ENCODE data around the gene HIPK2. TPM values are rescaled to one million over a fixed set of nuclear protein-coding genes. Genes with fewer than 3 reads are reported as not detected.

Gene HIPK2
- total RNA-seq, 4 donors from 2014 or later, result 20.9 to 40.9 (median 26.7) TPM

GRCh38 chr7:139587535-139587934 lies 190.3 kb downstream of the HIPK2 start:
- Histone ChIP-seq H3K27me3 (no peaks in the 10 kb centered on the region), H3K36me3 (peaks cover 9 to 98% (median 71%) of the 10 kb centered on the region in 4 donors), H3K27ac (replicated peaks in 1 of 4) (no peak overlapping the region), H3K4me3 (no peak overlapping the region), H3K9me3 (no peaks in the 10 kb centered on the region), H3K4me1 (peaks cover 0 to 11% (median 7%) of the 10 kb centered on the region in 4 donors)
- 99% methylated on average over 7 of the region's 7 CpGs for WGBS
- intact Hi-C loops (cut with DNase I), result no loop called here
- DNase-seq (ENCODE audit: extremely low spot score), result peak; percentile 29
- TF ChIP-seq CTCF (IDR thresholded peaks at IDR 0.05), result no peak
- TF ChIP-seq POLR2AphosphoS5 (IDR thresholded peaks at IDR 0.05), result no peak
- TF ChIP-seq EP300 (IDR thresholded peaks at IDR 0.05), result no peak
- TF ChIP-seq POLR2A (IDR thresholded peaks at IDR 0.05; ENCODE audit: low read depth), result no peak

GRCh38 chr7:139586286-139586685 lies 191.5 kb downstream of the HIPK2 start:
- Histone ChIP-seq H3K27ac (replicated peaks in 1 of 4) (no peak overlapping the region), H3K27me3 (no peaks in the 10 kb centered on the region), H3K4me3 (no peak overlapping the region), H3K9me3 (no peaks in the 10 kb centered on the region), H3K36me3 (peaks cover 22 to 98% (median 71%) of the 10 kb centered on the region in 4 donors), H3K4me1 (peaks cover 0 to 11% (median 7%) of the 10 kb centered on the region in 4 donors)
- intact Hi-C loops (cut with DNase I), result no loop called here
- TF ChIP-seq POLR2A (IDR thresholded peaks at IDR 0.05; ENCODE audit: low read depth) (no peak), EP300 (IDR thresholded peaks at IDR 0.05) (no peak), CTCF (IDR thresholded peaks at IDR 0.05) (no peak), POLR2AphosphoS5 (IDR thresholded peaks at IDR 0.05) (no peak)
- no peak for DNase-seq (ENCODE audit: extremely low spot score)
- WGBS, result 96% methylated on average over 3 of the region's 3 CpGs

DNA sequence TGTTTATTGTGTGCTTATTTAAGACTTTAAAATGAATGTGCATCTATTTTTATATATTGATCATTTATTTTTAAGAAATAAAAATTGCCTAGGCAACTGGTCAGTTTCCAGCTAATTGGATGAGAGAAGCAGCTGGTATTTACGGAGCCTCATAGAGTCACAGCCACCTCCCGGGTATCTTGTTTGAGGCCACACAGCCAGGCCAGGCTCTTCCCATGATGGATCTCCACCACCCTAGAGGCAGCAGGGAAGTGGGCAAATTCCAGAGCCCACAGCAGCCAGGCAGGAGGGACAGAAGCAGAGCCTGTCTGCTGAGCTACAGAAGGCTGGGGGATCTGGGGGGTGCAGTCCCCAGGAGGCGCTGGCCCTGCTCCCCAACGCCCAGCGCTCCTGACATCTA lies 192.8 kb downstream of the HIPK2 start:
- Histone ChIP-seq H3K9me3 (no peaks in the 10 kb centered on the region), H3K27ac (replicated peaks in 1 of 4) (no peak overlapping the region), H3K36me3 (peaks cover 29 to 98% (median 73%) of the 10 kb centered on the region in 4 donors), H3K27me3 (no peaks in the 10 kb centered on the region), H3K4me3 (no peak overlapping the region), H3K4me1 (peaks cover 0 to 11% (median 7%) of the 10 kb centered on the region in 4 donors)
- intact Hi-C loops (cut with DNase I), result no loop called here
- 68% methylated on average over 5 of the region's 5 CpGs for WGBS
- no peak for TF ChIP-seq POLR2A (IDR thresholded peaks at IDR 0.05; ENCODE audit: low read depth)
- TF ChIP-seq POLR2AphosphoS5 (IDR thresholded peaks at IDR 0.05), result no peak
- no peak for TF ChIP-seq CTCF (IDR thresholded peaks at IDR 0.05)
- no peak for TF ChIP-seq EP300 (IDR thresholded peaks at IDR 0.05)
- DNase-seq (ENCODE audit: extremely low spot score), result no peak

DNA sequence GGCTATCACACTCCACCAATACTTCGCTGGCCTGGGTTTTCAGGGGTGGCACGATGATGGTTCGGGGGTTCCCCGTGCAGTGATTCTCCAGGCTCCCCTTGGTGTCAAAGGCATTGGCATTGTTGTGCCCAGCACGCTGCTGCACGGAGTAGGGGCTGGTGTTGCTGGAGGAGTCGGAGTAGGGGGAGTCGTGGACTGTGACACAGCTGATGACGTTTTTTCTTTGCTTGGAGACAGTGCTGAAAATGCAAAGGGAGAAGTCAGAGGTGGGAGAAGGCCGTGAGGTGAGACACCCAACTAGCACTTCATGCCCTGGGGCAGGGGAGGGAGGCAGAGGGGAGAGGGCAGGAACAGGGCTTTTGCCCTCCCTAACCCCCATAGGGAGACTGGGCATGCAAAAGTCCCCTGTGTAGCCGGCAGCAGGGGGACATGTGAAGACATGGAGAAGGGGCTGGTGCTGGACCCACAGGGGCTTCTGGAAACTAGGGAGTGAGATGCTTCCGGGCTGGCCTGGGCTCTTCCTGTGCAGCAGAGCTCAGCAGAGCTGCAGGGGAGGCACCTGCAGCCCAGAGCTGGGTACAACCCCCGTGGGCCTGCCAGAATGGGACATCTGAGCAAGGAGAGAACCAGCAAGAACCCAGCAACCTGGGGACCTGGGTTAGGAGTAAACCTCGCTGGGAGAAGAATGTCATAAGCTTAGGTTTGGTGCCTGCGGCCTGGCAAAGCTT lies 193.8 kb downstream of the HIPK2 start:
- Histone ChIP-seq H3K36me3 (peaks cover 32 to 99% (median 78%) of the 10 kb centered on the region in 4 donors), H3K4me1 (peaks cover 0 to 10% (median 7%) of the 10 kb centered on the region in 4 donors), H3K27ac (replicated peaks in 1 of 4) (no peak overlapping the region), H3K27me3 (no peaks in the 10 kb centered on the region), H3K4me3 (no peak overlapping the region), H3K9me3 (no peaks in the 10 kb centered on the region)
- TF ChIP-seq POLR2AphosphoS5 (IDR thresholded peaks at IDR 0.05) (no peak), CTCF (IDR thresholded peaks at IDR 0.05) (no peak), POLR2A (IDR thresholded peaks at IDR 0.05; ENCODE audit: low read depth) (no peak), EP300 (IDR thresholded peaks at IDR 0.05) (no peak)
- DNase-seq (ENCODE audit: extremely low spot score), result no peak
- WGBS, result 91% methylated on average over 13 of the region's 15 CpGs
- intact Hi-C loops (cut with DNase I), result no loop called here
